Progenitor cell of endocrine pancreas (in vitro differentiated cells): ENCODE data around the gene SRPRB. TPM values are rescaled to one million over a fixed set of nuclear protein-coding genes. Genes with fewer than 3 reads are reported as not detected.

Source experiments
- DNase-seq: peaks from one replicate; pipeline ENCODE4 v3.0.0; 2021; ENCODE audit warnings: low spot score; ENCODE audit not compliant: unreplicated experiment
- H3K27ac Mint-ChIP-seq: 2 replicates; pipeline ENCODE4 v1.8.0; 2021; ENCODE audit warnings: mild to moderate bottlenecking, moderate library complexity, mixed read lengths
- H3K27me3 Mint-ChIP-seq: 2 replicates; pipeline ENCODE4 v1.8.0; 2021; ENCODE audit warnings: mixed read lengths
- H3K36me3 Mint-ChIP-seq: 2 replicates; pipeline ENCODE4 v1.8.0; 2022; ENCODE audit warnings: mixed read lengths; ENCODE audit not compliant: insufficient read depth
- H3K4me1 Mint-ChIP-seq: 2 replicates; pipeline ENCODE4 v1.8.0; 2021; ENCODE audit warnings: low read depth, mixed read lengths
- H3K4me3 Mint-ChIP-seq: 2 replicates; pipeline ENCODE4 v1.8.0; 2021; ENCODE audit warnings: low read depth, mild to moderate bottlenecking, moderate library complexity, mixed read lengths
- H3K9me3 Mint-ChIP-seq: 2 replicates; pipeline ENCODE4 v1.8.0; 2021; ENCODE audit warnings: low read depth, mixed read lengths
- CTCF ChIP-seq: fragments of 200-600 bp; sonication (generic); IDR thresholded peaks from one replicate; pipeline ENCODE4 v1.5.0; 2021; ENCODE audit warnings: antibody characterized with exemption, mild to moderate bottlenecking; ENCODE audit not compliant: unreplicated experiment
- total RNA-seq: library from RNA; stranded (reverse); gene quantifications from 2 replicates; pipeline ENCODE4 v1.2.1, GENCODE V29; 2021

Gene SRPRB
- total RNA-seq, 1 donor from 2014 or later = 38.2 TPM

- Mint-ChIP-seq H3K36me3 (no peaks in the 10 kb centered on the region), H3K27me3 (peaks cover 10% of the 10 kb centered on the region), H3K4me3 (no peak overlapping the region), H3K4me1 (no peaks in the 10 kb centered on the region), H3K27ac (no peak overlapping the region), H3K9me3 (no peaks in the 10 kb centered on the region)
- no peak for DNase-seq
- TF ChIP-seq CTCF = no peak
These were observed 46.5 kb upstream of the SRPRB start for GRCh38 chr3:133758964-133759739.

GRCh38 chr3:133759740-133760305 lies 45.8 kb upstream of the SRPRB start:
- no peaks in the 10 kb centered on the region for H3K36me3 Mint-ChIP-seq

GRCh38 chr3:133760916-133761315 lies 44.7 kb upstream of the SRPRB start:
- Mint-ChIP-seq H3K4me3 (no peak overlapping the region), H3K4me1 (no peaks in the 10 kb centered on the region), H3K27ac (no peak overlapping the region), H3K36me3 (no peaks in the 10 kb centered on the region), H3K27me3 (peaks cover 10% of the 10 kb centered on the region), H3K9me3 (no peaks in the 10 kb centered on the region)
- DNase-seq = no peak
- no peak for TF ChIP-seq CTCF

More at GRCh38 chr3:133759740-133760305, 45.8 kb upstream of the SRPRB start:
- H3K9me3 Mint-ChIP-seq = no peaks in the 10 kb centered on the region
- no peaks in the 10 kb centered on the region for H3K4me1 Mint-ChIP-seq
- no peak for TF ChIP-seq CTCF
- no peak overlapping the region for H3K27ac Mint-ChIP-seq
- H3K27me3 Mint-ChIP-seq = peaks cover 10% of the 10 kb centered on the region
- no peak for DNase-seq
- H3K4me3 Mint-ChIP-seq = no peak overlapping the region

- Mint-ChIP-seq H3K36me3 (no peaks in the 10 kb centered on the region), H3K9me3 (no peaks in the 10 kb centered on the region), H3K4me3 (no peak overlapping the region), H3K4me1 (no peaks in the 10 kb centered on the region), H3K27ac (no peak overlapping the region), H3K27me3 (peaks cover 10% of the 10 kb centered on the region)
- TF ChIP-seq CTCF = no peak
- DNase-seq = no peak
These were observed 43.8 kb upstream of the SRPRB start for GRCh38 chr3:133761605-133762484.

- Mint-ChIP-seq H3K27ac (no peak overlapping the region), H3K9me3 (no peaks in the 10 kb centered on the region), H3K4me3 (no peak overlapping the region), H3K36me3 (no peaks in the 10 kb centered on the region), H3K4me1 (no peaks in the 10 kb centered on the region), H3K27me3 (peaks cover 5% of the 10 kb centered on the region)
- no peak for DNase-seq
- no peak for TF ChIP-seq CTCF
These were observed 43.1 kb upstream of the SRPRB start for GRCh38 chr3:133762539-133762938.
